ENCODE measurements around the gene BEST3.

Gene BEST3

DNA sequence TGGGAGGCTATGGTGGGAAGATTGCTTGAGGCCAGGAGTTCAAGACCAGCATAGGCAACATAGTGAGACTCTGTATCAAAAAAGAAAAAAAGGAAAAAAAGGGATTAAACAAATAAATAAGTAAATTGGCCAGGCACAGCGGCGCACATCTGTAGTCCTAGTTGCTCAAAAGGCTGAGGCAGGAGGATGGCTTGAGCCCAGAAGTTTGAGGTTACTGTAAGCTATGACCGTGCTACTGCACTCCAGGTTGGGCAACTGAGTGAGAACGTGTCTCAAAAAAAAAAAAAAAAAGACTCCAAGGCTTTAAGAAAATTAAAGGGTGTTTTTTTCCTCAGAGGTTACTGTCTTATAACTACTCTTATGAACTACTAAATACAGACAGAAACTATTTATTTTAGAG is 11.7 kb downstream of the BEST3 start:
- 79% methylated on average over 2 of the region's 4 CpGs for WGBS (ENCODE audit: insufficient coverage)
- POLR2A ChIA-PET = no interaction called here
- H3K9me3 ChIP-seq (ENCODE audit: control extremely low read depth in 1 of 5, control insufficient read depth in 4 of 5, insufficient read depth in 2 of 5, low read depth in 1 of 5, low read length in 4 of 5) = no peaks in the 10 kb centered on the region
- no peak overlapping the region for H3K4me3 ChIP-seq (ENCODE audit: control insufficient read depth in 1 of 7, extremely low read depth in 1 of 7, insufficient read depth in 4 of 7, low read depth in 2 of 7, low read length in 6 of 7)
- no peak overlapping the region for H3K27ac ChIP-seq (ENCODE audit: insufficient read depth in 1 of 2, low read depth in 1 of 2, low read length in 2 of 2, poor library complexity in 1 of 2, severe bottlenecking in 2 of 2)
- CTCF ChIA-PET = no interaction called here
- no peaks in the 10 kb centered on the region for H3K36me3 ChIP-seq (ENCODE audit: control insufficient read depth in 4 of 4, insufficient read depth in 4 of 4, low read length in 3 of 4)
- H3K4me1 ChIP-seq (ENCODE audit: control extremely low read depth in 1 of 4, control insufficient read depth in 4 of 4, insufficient read depth in 4 of 4, low read length in 3 of 4) = peaks cover 0 to 15% (median 10%) of the 10 kb centered on the region in 4 experiments
- H3K27me3 ChIP-seq (replicated peaks in 2 of 5; ENCODE audit: control insufficient read depth in 4 of 5, insufficient read depth in 5 of 5, low read length in 4 of 5) = no peaks in the 10 kb centered on the region
- DNase-seq = no peak

DNA sequence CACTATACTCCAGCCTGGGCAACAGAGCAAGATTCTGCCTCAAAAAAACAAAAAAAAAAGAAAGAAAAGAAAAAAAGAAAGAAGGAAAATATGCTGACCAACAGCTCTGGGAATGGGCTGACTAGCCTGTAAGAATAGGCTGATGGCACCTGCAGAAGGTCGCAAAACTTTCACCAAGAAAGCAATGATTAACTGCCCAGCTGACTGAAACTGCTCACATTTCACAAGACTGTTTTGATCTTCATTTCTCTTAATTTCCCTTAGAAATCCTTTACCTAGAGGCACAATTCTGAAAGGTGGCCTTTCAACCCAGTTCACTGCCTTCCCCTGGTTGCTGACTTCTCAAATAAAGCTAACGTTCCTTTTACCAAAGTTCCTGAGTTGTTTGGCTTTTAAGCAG is 12.4 kb downstream of the BEST3 start:
- Histone ChIP-seq H3K4me1 (ENCODE audit: control extremely low read depth in 1 of 4, control insufficient read depth in 4 of 4, insufficient read depth in 4 of 4, low read length in 3 of 4) (peaks cover 0 to 15% (median 10%) of the 10 kb centered on the region in 4 experiments), H3K9me3 (ENCODE audit: control extremely low read depth in 1 of 5, control insufficient read depth in 4 of 5, insufficient read depth in 2 of 5, low read depth in 1 of 5, low read length in 4 of 5) (no peaks in the 10 kb centered on the region), H3K27me3 (replicated peaks in 2 of 5; ENCODE audit: control insufficient read depth in 4 of 5, insufficient read depth in 5 of 5, low read length in 4 of 5) (no peaks in the 10 kb centered on the region), H3K4me3 (ENCODE audit: control insufficient read depth in 1 of 7, extremely low read depth in 1 of 7, insufficient read depth in 4 of 7, low read depth in 2 of 7, low read length in 6 of 7) (no peak overlapping the region), H3K36me3 (ENCODE audit: control insufficient read depth in 4 of 4, insufficient read depth in 4 of 4, low read length in 3 of 4) (no peaks in the 10 kb centered on the region), H3K27ac (ENCODE audit: insufficient read depth in 1 of 2, low read depth in 1 of 2, low read length in 2 of 2, poor library complexity in 1 of 2, severe bottlenecking in 2 of 2) (no peak overlapping the region)
- no peak for DNase-seq
- ChIA-PET CTCF (no interaction called here), POLR2A (no interaction called here)
- WGBS (ENCODE audit: insufficient coverage) = 100% methylated on average over 1 of the region's 2 CpGs

DNA sequence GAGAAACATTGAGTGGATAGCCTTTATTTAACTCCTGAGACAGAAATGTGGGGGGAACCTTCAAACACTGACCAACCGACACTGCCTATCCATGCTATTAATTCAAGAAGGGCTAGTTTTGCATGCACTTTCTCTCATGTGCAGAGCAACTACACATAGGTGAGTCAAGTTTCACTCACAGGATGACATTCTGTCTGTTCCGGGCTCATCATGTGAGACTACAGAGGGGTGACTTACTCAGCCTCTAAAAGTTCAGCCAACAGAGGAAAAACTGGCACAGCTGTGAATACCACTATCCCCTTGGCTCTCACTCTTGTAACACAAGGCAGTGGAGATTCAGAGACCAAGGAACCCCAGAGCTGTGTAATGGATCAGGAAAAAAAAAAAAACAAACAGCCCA is 13.3 kb downstream of the BEST3 start:
- peaks cover 0 to 15% (median 10%) of the 10 kb centered on the region in 4 experiments for H3K4me1 ChIP-seq (ENCODE audit: control extremely low read depth in 1 of 4, control insufficient read depth in 4 of 4, insufficient read depth in 4 of 4, low read length in 3 of 4)
- DNase-seq = no peak
- ChIA-PET CTCF (no interaction called here), POLR2A (no interaction called here)
- H3K36me3 ChIP-seq (ENCODE audit: control insufficient read depth in 4 of 4, insufficient read depth in 4 of 4, low read length in 3 of 4) = no peaks in the 10 kb centered on the region
- H3K27ac ChIP-seq (ENCODE audit: insufficient read depth in 1 of 2, low read depth in 1 of 2, low read length in 2 of 2, poor library complexity in 1 of 2, severe bottlenecking in 2 of 2) = no peak overlapping the region
- no peak overlapping the region for H3K4me3 ChIP-seq (ENCODE audit: control insufficient read depth in 1 of 7, extremely low read depth in 1 of 7, insufficient read depth in 4 of 7, low read depth in 2 of 7, low read length in 6 of 7)
- H3K9me3 ChIP-seq (ENCODE audit: control extremely low read depth in 1 of 5, control insufficient read depth in 4 of 5, insufficient read depth in 2 of 5, low read depth in 1 of 5, low read length in 4 of 5) = no peaks in the 10 kb centered on the region
- 100% methylated on average over 2 of the region's 2 CpGs for WGBS (ENCODE audit: insufficient coverage)
- H3K27me3 ChIP-seq (replicated peaks in 2 of 5; ENCODE audit: control insufficient read depth in 4 of 5, insufficient read depth in 5 of 5, low read length in 4 of 5) = no peaks in the 10 kb centered on the region

DNA sequence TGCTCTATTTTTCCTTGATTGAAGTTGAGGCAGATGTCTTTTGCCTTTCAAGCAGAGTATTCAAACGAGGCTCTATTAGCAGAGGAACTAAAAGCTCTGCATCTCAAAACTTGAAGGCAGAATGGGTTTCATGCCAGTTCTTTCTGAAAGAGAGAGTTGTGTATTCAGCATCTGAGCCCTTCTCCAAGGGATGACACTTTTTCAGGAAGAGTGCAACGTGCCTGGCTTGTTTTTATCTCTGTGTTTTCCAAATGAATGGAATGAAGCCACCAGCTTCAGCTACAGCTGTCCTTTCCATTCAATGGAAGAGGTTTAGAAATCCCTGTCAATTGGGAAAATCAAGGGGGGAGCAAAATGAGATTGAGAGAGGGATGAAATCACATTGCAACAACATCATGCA is 14.6 kb downstream of the BEST3 start:
- WGBS (ENCODE audit: insufficient coverage) = 83% methylated on average over 2 of the region's 2 CpGs
- no peaks in the 10 kb centered on the region for H3K27me3 ChIP-seq (replicated peaks in 2 of 5; ENCODE audit: control insufficient read depth in 4 of 5, insufficient read depth in 5 of 5, low read length in 4 of 5)
- H3K27ac ChIP-seq (ENCODE audit: insufficient read depth in 1 of 2, low read depth in 1 of 2, low read length in 2 of 2, poor library complexity in 1 of 2, severe bottlenecking in 2 of 2) = no peak overlapping the region

DNA sequence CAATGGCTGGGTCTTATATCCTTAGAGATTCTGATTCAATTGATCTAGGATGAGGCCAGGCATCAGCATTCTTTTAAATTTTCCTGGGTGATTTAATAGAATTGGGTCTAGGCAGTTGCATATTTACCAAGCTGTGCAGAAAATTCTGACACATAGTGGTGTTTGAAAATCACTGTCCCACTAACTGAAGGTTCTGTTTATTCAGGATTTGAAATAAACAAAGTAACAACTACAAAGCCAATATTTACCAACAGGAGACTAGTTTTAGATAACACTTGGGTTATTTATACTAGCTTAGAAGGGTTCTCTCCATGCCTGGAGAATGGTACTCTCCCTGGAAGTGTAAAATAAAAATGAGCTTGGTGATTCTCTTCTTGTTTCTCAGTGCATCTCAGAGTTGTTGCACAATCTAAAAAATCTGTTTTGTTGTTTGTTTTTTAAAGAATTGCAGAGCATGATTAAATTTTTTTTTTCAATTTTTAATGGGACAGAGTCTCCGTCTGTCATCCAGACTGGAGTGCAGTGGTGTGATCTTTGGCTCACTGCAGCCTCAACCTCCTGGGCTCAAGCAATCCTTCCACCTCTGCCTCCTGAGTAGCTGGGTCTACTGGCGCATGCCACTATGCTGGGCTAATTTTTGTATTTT is 16.9 kb downstream of the BEST3 start:
- no peak for DNase-seq
- ChIA-PET CTCF (no interaction called here), POLR2A (no interaction called here)
- Histone ChIP-seq H3K36me3 (ENCODE audit: control insufficient read depth in 4 of 4, insufficient read depth in 4 of 4, low read length in 3 of 4) (no peaks in the 10 kb centered on the region), H3K27ac (ENCODE audit: insufficient read depth in 1 of 2, low read depth in 1 of 2, low read length in 2 of 2, poor library complexity in 1 of 2, severe bottlenecking in 2 of 2) (no peak overlapping the region), H3K9me3 (ENCODE audit: control extremely low read depth in 1 of 5, control insufficient read depth in 4 of 5, insufficient read depth in 2 of 5, low read depth in 1 of 5, low read length in 4 of 5) (no peaks in the 10 kb centered on the region), H3K4me1 (ENCODE audit: control extremely low read depth in 1 of 4, control insufficient read depth in 4 of 4, insufficient read depth in 4 of 4, low read length in 3 of 4) (no peaks in the 10 kb centered on the region), H3K27me3 (replicated peaks in 2 of 5; ENCODE audit: control insufficient read depth in 4 of 5, insufficient read depth in 5 of 5, low read length in 4 of 5) (no peaks in the 10 kb centered on the region), H3K4me3 (ENCODE audit: control insufficient read depth in 1 of 7, extremely low read depth in 1 of 7, insufficient read depth in 4 of 7, low read depth in 2 of 7, low read length in 6 of 7) (no peak overlapping the region)
- 100% methylated on average over 1 of the region's 2 CpGs for WGBS (ENCODE audit: insufficient coverage)

More for the DNA sequence above, 14.6 kb downstream of the BEST3 start:
- no peak overlapping the region for H3K4me3 ChIP-seq (ENCODE audit: control insufficient read depth in 1 of 7, extremely low read depth in 1 of 7, insufficient read depth in 4 of 7, low read depth in 2 of 7, low read length in 6 of 7)
- H3K36me3 ChIP-seq (ENCODE audit: control insufficient read depth in 4 of 4, insufficient read depth in 4 of 4, low read length in 3 of 4) = no peaks in the 10 kb centered on the region
- H3K4me1 ChIP-seq (ENCODE audit: control extremely low read depth in 1 of 4, control insufficient read depth in 4 of 4, insufficient read depth in 4 of 4, low read length in 3 of 4) = peaks cover 0 to 11% (median 8%) of the 10 kb centered on the region in 4 experiments
- DNase-seq = no peak
- H3K9me3 ChIP-seq (ENCODE audit: control extremely low read depth in 1 of 5, control insufficient read depth in 4 of 5, insufficient read depth in 2 of 5, low read depth in 1 of 5, low read length in 4 of 5) = no peaks in the 10 kb centered on the region
- ChIA-PET POLR2A (no interaction called here), CTCF (interaction anchor here (1.1 kb wide), 1 partner anchor 9 kb away, joined by 3 read pairs; no protein-coding TSS in a partner anchor)

DNA sequence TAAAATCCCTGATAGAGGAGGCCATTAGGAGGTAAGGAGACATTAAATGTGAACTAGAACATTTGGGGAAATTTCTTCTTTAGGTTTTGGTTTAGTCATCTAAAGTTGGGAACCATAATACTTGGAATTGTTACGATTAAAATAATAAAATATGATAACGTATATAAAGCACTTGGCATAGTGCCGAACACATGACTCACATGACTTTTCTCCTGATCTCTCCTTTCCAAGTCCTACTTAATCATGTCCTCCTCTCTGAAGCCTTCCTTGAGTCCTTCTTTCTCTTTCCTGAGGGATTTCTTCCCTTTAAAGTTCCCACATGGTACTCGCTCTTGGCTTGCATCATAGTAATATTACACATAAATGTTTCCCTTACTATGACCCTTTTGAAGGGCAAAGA is 20.0 kb downstream of the BEST3 start:
- ChIA-PET CTCF (no interaction called here), POLR2A (no interaction called here)
- H3K36me3 ChIP-seq (ENCODE audit: control insufficient read depth in 4 of 4, insufficient read depth in 4 of 4, low read length in 3 of 4) = no peaks in the 10 kb centered on the region
- no peak overlapping the region for H3K27ac ChIP-seq (ENCODE audit: insufficient read depth in 1 of 2, low read depth in 1 of 2, low read length in 2 of 2, poor library complexity in 1 of 2, severe bottlenecking in 2 of 2)
- DNase-seq = no peak
- H3K9me3 ChIP-seq (ENCODE audit: control extremely low read depth in 1 of 5, control insufficient read depth in 4 of 5, insufficient read depth in 2 of 5, low read depth in 1 of 5, low read length in 4 of 5) = no peaks in the 10 kb centered on the region
- WGBS (ENCODE audit: insufficient coverage) = 100% methylated on average over 1 of the region's 4 CpGs
- no peaks in the 10 kb centered on the region for H3K4me1 ChIP-seq (ENCODE audit: control extremely low read depth in 1 of 4, control insufficient read depth in 4 of 4, insufficient read depth in 4 of 4, low read length in 3 of 4)
- no peak overlapping the region for H3K4me3 ChIP-seq (ENCODE audit: control insufficient read depth in 1 of 7, extremely low read depth in 1 of 7, insufficient read depth in 4 of 7, low read depth in 2 of 7, low read length in 6 of 7)
- H3K27me3 ChIP-seq (replicated peaks in 2 of 5; ENCODE audit: control insufficient read depth in 4 of 5, insufficient read depth in 5 of 5, low read length in 4 of 5) = no peaks in the 10 kb centered on the region

DNA sequence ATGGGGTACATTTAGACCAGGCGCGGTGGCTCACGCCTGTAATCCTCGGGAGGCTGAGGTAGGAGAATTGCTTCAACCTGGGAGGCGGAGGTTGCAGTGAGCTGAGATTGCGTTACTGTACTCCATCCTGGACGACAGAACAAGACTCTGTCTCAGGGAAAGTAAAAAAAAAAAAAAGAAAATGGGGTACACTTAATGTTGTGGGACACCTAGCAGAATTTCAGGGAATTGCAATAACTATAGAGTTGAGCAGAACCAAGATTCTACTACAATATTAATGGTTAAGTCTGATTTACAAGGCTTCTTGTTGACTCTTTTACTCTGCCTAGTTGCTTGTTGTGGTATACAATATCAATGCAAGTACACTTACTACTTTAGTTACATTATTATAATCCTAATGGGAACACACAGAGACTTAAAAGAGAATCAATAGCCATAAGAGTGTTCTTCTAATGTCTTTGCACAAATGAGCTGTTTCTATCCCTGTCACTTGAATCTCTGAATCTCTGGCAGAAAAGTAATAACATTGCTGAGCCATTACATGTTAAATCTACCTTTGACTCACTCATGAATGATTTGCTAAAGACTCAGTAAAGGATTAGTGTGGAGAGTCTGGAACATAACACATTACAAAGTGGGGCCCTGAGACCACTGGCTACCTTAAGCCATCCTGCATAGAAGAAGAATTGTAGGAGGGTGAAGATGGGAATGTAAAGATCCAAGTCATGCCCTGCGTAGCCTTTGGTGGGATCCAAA is 22.7 kb downstream of the BEST3 start:
- Histone ChIP-seq H3K36me3 (ENCODE audit: control insufficient read depth in 4 of 4, insufficient read depth in 4 of 4, low read length in 3 of 4) (no peaks in the 10 kb centered on the region), H3K27ac (ENCODE audit: insufficient read depth in 1 of 2, low read depth in 1 of 2, low read length in 2 of 2, poor library complexity in 1 of 2, severe bottlenecking in 2 of 2) (no peak overlapping the region), H3K9me3 (ENCODE audit: control extremely low read depth in 1 of 5, control insufficient read depth in 4 of 5, insufficient read depth in 2 of 5, low read depth in 1 of 5, low read length in 4 of 5) (no peaks in the 10 kb centered on the region), H3K27me3 (replicated peaks in 2 of 5; ENCODE audit: control insufficient read depth in 4 of 5, insufficient read depth in 5 of 5, low read length in 4 of 5) (no peaks in the 10 kb centered on the region), H3K4me1 (ENCODE audit: control extremely low read depth in 1 of 4, control insufficient read depth in 4 of 4, insufficient read depth in 4 of 4, low read length in 3 of 4) (no peaks in the 10 kb centered on the region), H3K4me3 (ENCODE audit: control insufficient read depth in 1 of 7, extremely low read depth in 1 of 7, insufficient read depth in 4 of 7, low read depth in 2 of 7, low read length in 6 of 7) (no peak overlapping the region)
- no peak for DNase-seq
- CTCF ChIA-PET = no interaction called here
- POLR2A ChIA-PET = no interaction called here
- 97% methylated on average over 7 of the region's 8 CpGs for WGBS (ENCODE audit: insufficient coverage)

All from common myeloid progenitor, CD34-positive (primary cell).